NCI-H2081 (cell line): ENCODE measurements around the gene NOS1AP.
"Not testable (repeated sequence)": the region's sequence is repeated elsewhere in the genome, so short reads cannot be mapped to it uniquely, and the experiment has no call there.

Experiments used
- DNase-seq, 2 experiments: peaks; one replicate each; lab custom pipeline; 2025; lab: John Stamatoyannopoulos, UW

NOS1AP gene

GRCh38 chr1:162195567-162195966, 126.1 kb downstream of the NOS1AP start:
- no peak for DNase-seq

DNA sequence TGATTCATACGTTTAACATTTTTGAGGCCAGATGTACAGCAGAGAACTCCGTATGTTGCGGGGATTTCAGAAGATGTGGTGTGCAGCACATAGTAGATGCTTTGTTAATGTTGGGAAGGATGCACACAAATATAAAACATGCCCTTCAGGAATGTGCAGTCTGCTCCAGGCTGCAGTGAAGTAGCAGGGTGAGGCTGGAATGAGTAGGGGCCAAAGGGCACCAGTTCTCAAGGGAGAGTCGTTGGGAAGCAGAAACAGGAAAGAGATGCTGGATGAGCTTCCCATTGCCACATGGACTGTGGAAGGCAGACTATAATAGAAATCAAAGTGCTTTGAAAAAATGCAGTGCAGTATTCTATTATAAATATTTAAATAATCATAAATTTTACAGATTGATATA, 126.9 kb downstream of the NOS1AP start:
- DNase-seq: no peak

DNA sequence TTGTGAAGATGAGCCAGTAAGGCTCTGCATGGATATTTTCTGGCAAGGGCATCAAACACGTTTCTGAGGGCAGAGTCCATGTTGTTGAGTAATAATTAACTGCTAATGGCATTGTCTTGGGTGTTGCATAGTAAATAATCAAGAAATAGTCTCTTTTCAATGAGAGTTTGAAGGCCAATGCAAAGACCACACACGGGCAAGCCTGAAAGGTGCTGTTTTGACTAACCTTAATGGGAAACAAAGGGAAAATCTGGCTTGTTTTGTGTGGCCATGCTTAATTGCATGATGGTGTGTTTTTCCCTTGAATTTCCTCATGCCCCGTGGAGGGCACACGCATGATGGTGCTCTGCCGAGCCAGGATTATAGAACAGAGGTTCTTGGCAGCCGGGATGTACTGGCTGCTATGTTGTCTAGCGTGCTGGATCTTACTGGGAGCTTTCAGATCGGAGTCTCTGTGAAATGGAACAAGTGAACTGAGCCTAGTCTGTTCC, 127.6 kb downstream of the NOS1AP start:
- no peak for DNase-seq

DNA sequence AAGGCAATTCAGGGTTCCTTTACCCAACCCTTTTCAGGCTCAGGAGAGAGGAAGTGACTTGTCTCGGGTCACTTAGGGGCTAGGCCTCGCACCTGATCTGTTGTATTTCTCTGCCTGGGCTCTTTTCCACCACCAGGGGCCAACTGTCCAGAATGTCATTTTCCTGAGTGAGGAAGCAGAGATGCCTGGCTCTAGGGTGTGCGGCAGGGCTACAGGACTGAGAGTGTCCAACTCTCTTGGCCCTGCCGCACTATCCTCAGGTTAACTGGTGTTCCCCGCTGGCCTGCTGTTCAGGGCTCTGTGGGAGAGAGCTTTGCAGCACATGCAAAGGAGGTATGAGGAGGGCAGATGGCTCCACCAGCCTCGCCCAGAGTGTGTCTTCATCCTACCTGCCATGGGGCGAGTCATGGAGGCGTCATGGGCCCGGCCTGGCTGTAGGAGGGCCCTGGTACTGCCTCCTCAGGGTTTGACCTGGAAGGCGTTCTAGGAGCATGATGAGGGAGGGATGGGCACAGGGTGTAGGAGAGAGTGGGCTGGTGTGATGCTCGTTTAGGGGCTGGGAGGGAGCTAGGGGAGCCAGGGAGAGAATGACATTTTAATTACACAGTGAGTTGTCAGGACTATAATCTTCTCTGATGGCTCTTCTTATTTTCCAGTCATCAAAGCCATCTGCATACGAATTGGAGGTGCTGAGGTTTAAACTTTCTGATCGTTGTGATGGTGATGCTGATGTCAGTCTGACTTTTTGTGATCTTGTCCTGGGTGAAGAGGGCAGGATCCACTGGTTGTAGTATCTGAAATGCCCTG, 128.3 kb downstream of the NOS1AP start:
- no peak for DNase-seq

GRCh38 chr1:162200096-162200847, 130.8 kb downstream of the NOS1AP start:
- DNase-seq: no peak

DNA sequence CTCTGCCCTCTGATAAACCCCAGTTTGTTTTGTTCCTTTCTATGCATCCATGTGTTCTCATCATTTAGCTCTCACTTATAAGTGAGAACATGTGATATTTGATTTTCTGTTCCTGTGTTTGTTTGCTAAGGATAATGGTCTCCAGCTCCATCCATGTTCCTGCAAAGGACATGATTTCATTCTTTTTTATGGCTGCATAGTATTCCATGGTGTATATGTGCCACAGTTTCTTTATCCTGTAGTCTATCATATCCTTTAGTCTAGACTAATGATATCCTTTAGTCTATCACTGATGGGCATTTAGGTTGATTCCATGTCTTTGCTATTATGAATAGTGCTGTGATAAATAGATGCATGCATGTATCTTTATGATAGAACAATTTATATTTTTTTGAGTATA, 131.6 kb downstream of the NOS1AP start:
- not testable (repeated sequence) for DNase-seq

DNA sequence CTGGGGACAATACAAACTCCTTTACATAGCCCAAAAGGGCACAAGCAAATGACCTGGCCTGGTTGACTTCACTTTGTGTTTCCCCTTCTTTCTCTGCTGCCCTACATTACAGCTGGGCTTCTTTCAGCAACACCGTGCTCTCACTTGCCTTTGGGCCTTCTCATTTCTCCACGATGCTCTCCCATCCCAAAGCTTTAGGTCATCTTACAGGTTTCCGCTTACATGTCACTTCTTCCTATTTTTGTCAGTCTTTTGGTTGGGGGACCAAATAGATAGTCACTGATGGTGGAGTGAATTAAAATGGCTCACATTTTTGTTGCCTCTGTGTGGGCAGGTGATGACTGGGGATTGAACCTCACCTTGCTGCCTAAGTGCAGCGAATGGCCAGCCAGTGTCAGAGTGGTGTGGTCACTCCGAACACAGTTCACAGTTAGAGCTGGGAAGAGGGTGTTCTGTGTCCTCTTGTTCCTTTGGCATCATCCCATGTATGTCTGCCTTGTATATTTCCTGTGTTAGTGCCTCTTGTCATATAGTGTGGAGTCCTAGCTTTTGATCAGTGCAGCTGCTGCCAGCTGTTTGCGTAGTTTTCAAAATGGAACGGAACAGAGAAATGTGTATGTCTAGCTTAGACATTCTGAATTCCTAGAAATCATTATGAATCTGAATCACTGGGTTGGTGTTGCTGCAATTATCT, 134.8 kb downstream of the NOS1AP start:
- DNase-seq: no peak

- DNase-seq: no peak
Measured at GRCh38 chr1:162204823-162205155, 135.3 kb downstream of the NOS1AP start.

- DNase-seq: peak in 1 of 2 experiments; percentile 59
Measured at GRCh38 chr1:162206300-162206699, 136.8 kb downstream of the NOS1AP start.

- peak; percentile 98 to 100 for DNase-seq
Measured at GRCh38 chr1:162206749-162207635, 137.5 kb downstream of the NOS1AP start.

DNA sequence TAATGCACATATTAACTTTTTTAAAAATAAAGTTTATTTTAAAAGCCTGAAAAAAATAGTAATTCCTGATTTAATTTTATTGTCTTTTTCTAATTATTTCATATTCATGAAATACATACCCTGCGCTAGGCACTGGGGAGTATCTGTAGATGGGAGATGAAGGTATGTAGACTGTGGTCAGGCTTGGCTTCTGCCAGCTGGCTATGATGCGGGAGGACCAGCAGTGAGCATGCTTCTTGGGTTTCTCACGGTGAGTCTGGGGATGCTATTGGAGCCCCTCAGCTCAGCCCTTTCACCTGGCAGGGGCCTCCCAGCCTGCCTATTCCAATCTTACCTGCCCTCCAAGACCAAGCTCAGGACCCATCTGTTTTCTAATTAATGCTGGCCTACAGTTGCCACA, 138.4 kb downstream of the NOS1AP start:
- peak in 1 of 2 experiments; percentile 18 for DNase-seq

DNA sequence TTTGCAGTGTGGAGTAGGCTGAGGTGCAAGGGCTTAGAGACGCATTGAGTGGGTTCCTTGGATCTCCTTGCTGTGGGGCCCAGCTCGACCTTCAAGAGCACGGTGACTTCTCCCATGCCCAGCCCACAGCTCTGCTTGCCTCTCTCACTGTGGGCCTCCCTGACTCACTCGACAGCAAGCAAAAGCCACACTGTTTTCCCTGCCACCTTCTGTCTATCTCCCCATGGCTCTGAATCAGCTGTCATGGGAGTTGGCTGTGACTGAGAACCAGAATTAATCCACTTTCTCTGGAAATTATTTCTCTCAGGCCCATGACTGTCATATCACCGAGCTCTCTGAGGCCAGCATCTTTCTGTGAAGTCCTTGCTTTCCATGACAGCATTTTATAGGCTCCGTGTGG, 140.7 kb downstream of the NOS1AP start:
- DNase-seq: no peak

DNA sequence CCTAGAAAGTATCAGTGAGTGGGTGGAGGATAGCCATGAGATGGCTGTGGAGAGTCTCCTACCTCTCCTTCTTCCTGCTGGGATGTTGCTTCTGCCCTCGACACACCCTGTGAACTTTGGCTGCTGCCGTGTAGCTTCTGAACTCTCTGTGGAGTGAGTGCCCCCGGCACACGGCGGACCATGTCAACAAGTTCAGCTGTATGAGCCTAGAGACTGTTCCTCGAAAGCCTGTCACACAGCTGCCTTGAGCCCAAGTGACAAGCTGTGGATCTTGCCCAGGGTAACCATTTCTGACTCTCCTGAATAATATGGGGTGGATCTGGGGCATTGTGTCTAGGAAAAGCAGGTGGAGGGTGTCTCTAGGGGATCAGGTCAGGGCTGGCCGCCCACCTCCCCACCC, 143.2 kb downstream of the NOS1AP start:
- DNase-seq: no peak

DNA sequence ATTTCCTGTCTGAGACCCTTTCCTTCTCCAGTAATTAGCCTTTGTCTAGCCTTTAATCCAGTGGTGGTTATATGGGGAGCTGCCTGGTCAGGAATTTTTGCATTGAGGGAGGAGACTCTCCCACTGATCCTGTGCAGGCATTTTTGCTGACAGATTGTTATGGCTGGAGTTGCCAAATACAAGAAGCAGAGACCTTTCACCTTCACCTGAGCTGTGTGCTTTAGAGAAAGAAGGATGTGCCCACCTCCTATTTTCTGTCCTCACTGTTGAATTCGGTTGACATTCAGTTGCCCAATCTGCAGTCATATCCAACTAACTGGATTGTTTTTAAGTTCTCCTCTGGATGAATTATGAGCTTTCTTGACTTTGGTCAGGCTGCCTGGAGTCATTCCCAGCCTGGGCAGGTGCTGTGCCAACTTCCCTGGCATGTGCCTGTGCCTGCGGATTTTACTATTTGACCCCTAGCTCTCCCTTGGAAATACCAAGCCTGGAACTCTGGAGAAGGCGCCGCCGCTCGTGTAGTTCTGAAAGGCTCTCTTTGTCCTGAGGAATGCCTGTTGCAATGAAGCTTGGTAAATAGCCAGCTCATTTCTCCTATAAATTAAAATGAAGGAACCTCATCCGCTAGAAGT, 143.9 kb downstream of the NOS1AP start:
- DNase-seq: no peak

- no peak for DNase-seq
Measured at GRCh38 chr1:162214202-162214601, 144.7 kb downstream of the NOS1AP start.

- DNase-seq: peak in 1 of 2 experiments; percentile 27
Measured at GRCh38 chr1:162215902-162216301, 146.4 kb downstream of the NOS1AP start.

- DNase-seq: no peak
Measured at GRCh38 chr1:162216604-162217003, 147.1 kb downstream of the NOS1AP start.

DNA sequence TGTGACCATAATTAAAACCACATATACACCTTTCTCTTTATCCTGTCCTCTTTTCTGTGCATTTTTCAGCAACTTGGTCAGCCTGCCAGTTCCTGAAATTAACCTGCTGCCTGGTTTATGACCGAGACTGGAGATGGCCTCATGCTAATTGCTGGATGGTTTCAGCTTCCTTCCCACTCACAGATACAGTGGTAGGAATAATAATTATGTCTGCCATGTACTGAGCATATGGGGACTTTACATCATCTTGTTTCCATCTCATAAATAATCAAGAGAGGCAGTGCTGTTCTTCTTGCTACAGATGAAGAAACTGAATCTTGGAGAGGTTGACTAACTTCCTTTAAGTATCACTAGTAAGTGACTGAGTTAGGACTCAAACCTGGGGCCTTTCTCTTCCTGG, 148.2 kb downstream of the NOS1AP start:
- no peak for DNase-seq

GRCh38 chr1:162218546-162218945, 149.1 kb downstream of the NOS1AP start:
- no peak for DNase-seq

- peak in 1 of 2 experiments; percentile 50 for DNase-seq
Measured at GRCh38 chr1:162218975-162219374, 149.5 kb downstream of the NOS1AP start.

GRCh38 chr1:162219461-162219860, 150.0 kb downstream of the NOS1AP start:
- peak; percentile 40 to 82 for DNase-seq
